ENCODE data around the gene AKR1C3.

The AKR1C3 gene

GRCh38 chr10:5073659-5074058 lies 20.6 kb upstream of the AKR1C3 start:
- Histone ChIP-seq H3K36me3 (ENCODE audit: insufficient read depth, low read length) (no peaks in the 10 kb centered on the region; the same call in 1 of the 2 replicates), H3K4me1 (ENCODE audit: insufficient read depth, low read length) (peaks cover 7% of the 10 kb centered on the region; the same call in 1 of the 2 replicates), H3K9me3 (ENCODE audit: control insufficient read depth, insufficient read depth, low read length) (peaks cover 7% of the 10 kb centered on the region), H3K9ac (ENCODE audit: low read depth, low read length) (no peak overlapping the region)

- H3K9me3 ChIP-seq (ENCODE audit: control insufficient read depth, insufficient read depth, low read length), result no peaks in the 10 kb centered on the region; the same call in 1 of the 2 replicates
- H3K36me3 ChIP-seq (ENCODE audit: insufficient read depth, low read length), result no peaks in the 10 kb centered on the region
- no peak overlapping the region for H3K9ac ChIP-seq (ENCODE audit: low read depth, low read length)
- peaks cover 2% of the 10 kb centered on the region; the same call in 1 of the 2 replicates for H3K4me1 ChIP-seq (ENCODE audit: insufficient read depth, low read length)
Measured at GRCh38 chr10:5076615-5077014, 17.6 kb upstream of the AKR1C3 start.

GRCh38 chr10:5078547-5079180 lies 15.6 kb upstream of the AKR1C3 start:
- Histone ChIP-seq H3K4me1 (ENCODE audit: insufficient read depth, low read length) (no peaks in the 10 kb centered on the region), H3K9ac (ENCODE audit: low read depth, low read length) (no peak overlapping the region), H3K36me3 (ENCODE audit: insufficient read depth, low read length) (no peaks in the 10 kb centered on the region), H3K9me3 (ENCODE audit: control insufficient read depth, insufficient read depth, low read length) (no peaks in the 10 kb centered on the region; the same call in 1 of the 2 replicates)

GRCh38 chr10:5079306-5079830 lies 14.8 kb upstream of the AKR1C3 start:
- H3K36me3 ChIP-seq (ENCODE audit: insufficient read depth, low read length), result no peaks in the 10 kb centered on the region
- H3K9me3 ChIP-seq (ENCODE audit: control insufficient read depth, insufficient read depth, low read length), result no peaks in the 10 kb centered on the region; the same call in 1 of the 2 replicates
- no peak overlapping the region for H3K9ac ChIP-seq (ENCODE audit: low read depth, low read length)
- H3K4me1 ChIP-seq (ENCODE audit: insufficient read depth, low read length), result no peaks in the 10 kb centered on the region

- H3K36me3 ChIP-seq (ENCODE audit: insufficient read depth, low read length), result no peaks in the 10 kb centered on the region
- no peaks in the 10 kb centered on the region for H3K4me1 ChIP-seq (ENCODE audit: insufficient read depth, low read length)
Measured at GRCh38 chr10:5079836-5080235, 14.4 kb upstream of the AKR1C3 start.

GRCh38 chr10:5081091-5081490 lies 13.1 kb upstream of the AKR1C3 start:
- no peaks in the 10 kb centered on the region; the same call in 1 of the 2 replicates for H3K9me3 ChIP-seq (ENCODE audit: control insufficient read depth, insufficient read depth, low read length)

More at GRCh38 chr10:5079836-5080235, 14.4 kb upstream of the AKR1C3 start:
- Histone ChIP-seq H3K9ac (ENCODE audit: low read depth, low read length) (no peak overlapping the region), H3K9me3 (ENCODE audit: control insufficient read depth, insufficient read depth, low read length) (no peaks in the 10 kb centered on the region; the same call in 1 of the 2 replicates)

GRCh38 chr10:5088703-5089261 lies 5.4 kb upstream of the AKR1C3 start:
- Histone ChIP-seq H3K9me3 (ENCODE audit: control insufficient read depth, insufficient read depth, low read length) (no peaks in the 10 kb centered on the region), H3K4me1 (ENCODE audit: insufficient read depth, low read length) (no peaks in the 10 kb centered on the region), H3K36me3 (ENCODE audit: insufficient read depth, low read length) (no peaks in the 10 kb centered on the region), H3K9ac (ENCODE audit: low read depth, low read length) (no peak overlapping the region)

More at GRCh38 chr10:5081091-5081490, 13.1 kb upstream of the AKR1C3 start:
- Histone ChIP-seq H3K9ac (ENCODE audit: low read depth, low read length) (no peak overlapping the region), H3K36me3 (ENCODE audit: insufficient read depth, low read length) (no peaks in the 10 kb centered on the region), H3K4me1 (ENCODE audit: insufficient read depth, low read length) (no peaks in the 10 kb centered on the region)

- Histone ChIP-seq H3K9ac (ENCODE audit: low read depth, low read length) (no peak overlapping the region), H3K36me3 (ENCODE audit: insufficient read depth, low read length) (no peaks in the 10 kb centered on the region), H3K9me3 (ENCODE audit: control insufficient read depth, insufficient read depth, low read length) (no peaks in the 10 kb centered on the region), H3K4me1 (ENCODE audit: insufficient read depth, low read length) (0 out of 2 replicates have a peak, but pooled peaks cover 4% of the 10 kb centered on the region)
Measured at GRCh38 chr10:5089865-5090264, 4.3 kb upstream of the AKR1C3 start.

- H3K4me1 ChIP-seq (ENCODE audit: insufficient read depth, low read length), result 0 out of 2 replicates have a peak, but pooled peaks cover 4% of the 10 kb centered on the region
- no peak overlapping the region for H3K9ac ChIP-seq (ENCODE audit: low read depth, low read length)
- H3K36me3 ChIP-seq (ENCODE audit: insufficient read depth, low read length), result no peaks in the 10 kb centered on the region
- H3K9me3 ChIP-seq (ENCODE audit: control insufficient read depth, insufficient read depth, low read length), result no peaks in the 10 kb centered on the region
Measured at GRCh38 chr10:5090551-5090950, 3.7 kb upstream of the AKR1C3 start.

- Histone ChIP-seq H3K9ac (ENCODE audit: low read depth, low read length) (no peak overlapping the region), H3K36me3 (ENCODE audit: insufficient read depth, low read length) (no peaks in the 10 kb centered on the region), H3K9me3 (ENCODE audit: control insufficient read depth, insufficient read depth, low read length) (no peaks in the 10 kb centered on the region), H3K4me1 (ENCODE audit: insufficient read depth, low read length) (0 out of 2 replicates have a peak, but pooled peaks cover 4% of the 10 kb centered on the region)
Measured at GRCh38 chr10:5091196-5091595, 3.0 kb upstream of the AKR1C3 start.

GRCh38 chr10:5092375-5092774 lies 1.8 kb upstream of the AKR1C3 start:
- H3K36me3 ChIP-seq (ENCODE audit: insufficient read depth, low read length), result no peaks in the 10 kb centered on the region
- 0 out of 2 replicates have a peak, but pooled peaks cover 4% of the 10 kb centered on the region for H3K4me1 ChIP-seq (ENCODE audit: insufficient read depth, low read length)

GRCh38 chr10:5092848-5093790 lies 1.1 kb upstream of the AKR1C3 start:
- H3K36me3 ChIP-seq (ENCODE audit: insufficient read depth, low read length), result no peaks in the 10 kb centered on the region
- H3K4me1 ChIP-seq (ENCODE audit: insufficient read depth, low read length), result 0 out of 2 replicates have a peak, but pooled peaks cover 4% of the 10 kb centered on the region
- H3K9me3 ChIP-seq (ENCODE audit: control insufficient read depth, insufficient read depth, low read length), result no peaks in the 10 kb centered on the region
- H3K9ac ChIP-seq (ENCODE audit: low read depth, low read length), result no peak overlapping the region

More at GRCh38 chr10:5092375-5092774, 1.8 kb upstream of the AKR1C3 start:
- Histone ChIP-seq H3K9ac (ENCODE audit: low read depth, low read length) (no peak overlapping the region), H3K9me3 (ENCODE audit: control insufficient read depth, insufficient read depth, low read length) (no peaks in the 10 kb centered on the region)

- Histone ChIP-seq H3K36me3 (ENCODE audit: insufficient read depth, low read length) (no peaks in the 10 kb centered on the region), H3K9ac (ENCODE audit: low read depth, low read length) (no peak overlapping the region), H3K4me1 (ENCODE audit: insufficient read depth, low read length) (0 out of 2 replicates have a peak, but pooled peaks cover 4% of the 10 kb centered on the region), H3K9me3 (ENCODE audit: control insufficient read depth, insufficient read depth, low read length) (no peaks in the 10 kb centered on the region)
Measured at GRCh38 chr10:5095687-5096086, 1.5 kb downstream of the AKR1C3 start.

- Histone ChIP-seq H3K36me3 (ENCODE audit: insufficient read depth, low read length) (no peaks in the 10 kb centered on the region), H3K9me3 (ENCODE audit: control insufficient read depth, insufficient read depth, low read length) (no peaks in the 10 kb centered on the region), H3K9ac (ENCODE audit: low read depth, low read length) (no peak overlapping the region), H3K4me1 (ENCODE audit: insufficient read depth, low read length) (0 out of 2 replicates have a peak, but pooled peaks cover 4% of the 10 kb centered on the region)
Measured at GRCh38 chr10:5096108-5096507, 1.9 kb downstream of the AKR1C3 start.
